Heart left ventricle (tissue), 13 donors: ENCODE measurements around the gene ARHGEF37.

Source experiments
- CTCF ChIP-seq, 12 donors: fragments of 200-600 bp; sonication (generic) in 4 of 12; IDR thresholded peaks; one replicate each; pipeline versions ENCODE4 v1.5.0 to v1.8.0; 2018 to 2022; ENCODE audit warnings: antibody characterized with exemption in 12 of 12, mild to moderate bottlenecking in 5 of 12
- POLR2A ChIP-seq, 2 donors: fragments of 450-650 bp; IDR thresholded peaks; one replicate each; pipeline ENCODE4 v1.6.1; 2017; ENCODE audit warnings: antibody characterized with exemption in 2 of 2, mild to moderate bottlenecking in 2 of 2, moderate library complexity in 2 of 2
- donor health status: ischemic (EF 13 %, LVEDD 7.1; RV severe dilation, severe dysfunction).
- donor health status: DM: no; HTN: yes; CAD: no.
- donor health status: DM: no; HTN: no; CAD: no.
- donor health status: ischemic (EF 25% LVEDD 6.9; RV normal size, moderate dysfunction).
- donor health status: ischemic (EF 25% LVEDD 5.7; RV mildly dilated, moderate dysfunction).
- donor health status: ischemic (EF 35%, LVEDD 5.7; RV mildly dilated, moderate dysfunction).
- donor health status: nonischemic (EF 11% LVEDD 7.7; RV severe dilation, severe dysfunction).
- donor health status: DM: yes; HTN: yes; CAD: no.
- donor health status: PGD.
- donor health status: ischemic (EF 29% LVEDD 5.4; RV normal size, mild dysfunction).
- donor health status: nonischemic (EF 23%, LVEDD 6.1; RV moderate dilation, normal function).

GRCh38 chr5:149610589-149611255, 29.4 kb downstream of the ARHGEF37 start:
- TF ChIP-seq CTCF (IDR thresholded peaks at IDR 0.05) (no peak), POLR2A (IDR thresholded peaks at IDR 0.05) (no peak)
